ENCODE measurements around the gene PFKFB3.

DNA sequence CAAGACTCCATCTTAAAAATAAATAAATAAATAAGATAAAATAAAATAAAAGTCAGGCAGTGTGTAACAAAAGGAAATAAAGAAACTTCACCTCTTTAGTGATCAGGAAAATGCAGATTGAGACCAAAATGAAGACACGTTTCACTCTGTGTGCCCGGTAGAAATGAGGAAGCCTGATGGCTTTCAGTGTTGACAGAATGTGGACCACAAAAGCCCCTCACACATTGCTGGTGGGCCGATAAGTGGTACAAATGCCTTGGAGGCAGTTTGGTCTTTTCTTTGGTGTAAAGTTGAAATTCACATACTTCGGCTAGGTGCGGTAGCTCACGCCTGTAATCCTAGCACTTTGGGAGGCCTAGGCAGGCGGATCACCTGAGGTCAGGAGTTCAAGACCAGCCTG is 44.5 kb upstream of the PFKFB3 start:
- TF ChIP-seq, protein P1, sequence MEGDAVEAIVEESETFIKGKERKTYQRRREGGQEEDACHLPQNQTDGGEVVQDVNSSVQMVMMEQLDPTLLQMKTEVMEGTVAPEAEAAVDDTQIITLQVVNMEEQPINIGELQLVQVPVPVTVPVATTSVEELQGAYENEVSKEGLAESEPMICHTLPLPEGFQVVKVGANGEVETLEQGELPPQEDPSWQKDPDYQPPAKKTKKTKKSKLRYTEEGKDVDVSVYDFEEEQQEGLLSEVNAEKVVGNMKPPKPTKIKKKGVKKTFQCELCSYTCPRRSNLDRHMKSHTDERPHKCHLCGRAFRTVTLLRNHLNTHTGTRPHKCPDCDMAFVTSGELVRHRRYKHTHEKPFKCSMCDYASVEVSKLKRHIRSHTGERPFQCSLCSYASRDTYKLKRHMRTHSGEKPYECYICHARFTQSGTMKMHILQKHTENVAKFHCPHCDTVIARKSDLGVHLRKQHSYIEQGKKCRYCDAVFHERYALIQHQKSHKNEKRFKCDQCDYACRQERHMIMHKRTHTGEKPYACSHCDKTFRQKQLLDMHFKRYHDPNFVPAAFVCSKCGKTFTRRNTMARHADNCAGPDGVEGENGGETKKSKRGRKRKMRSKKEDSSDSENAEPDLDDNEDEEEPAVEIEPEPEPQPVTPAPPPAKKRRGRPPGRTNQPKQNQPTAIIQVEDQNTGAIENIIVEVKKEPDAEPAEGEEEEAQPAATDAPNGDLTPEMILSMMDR (IDR thresholded peaks at IDR 0.05; ENCODE audit: low read length): no peak
- TF ChIP-seq EZH2 (IDR thresholded peaks at IDR 0.05; ENCODE audit: borderline replicate concordance, low read length): no peak
